AG09309 (cell line): ENCODE results near the gene TRPV2.
"Not testable (repeated sequence)": the region's sequence is repeated elsewhere in the genome, so short reads cannot be mapped to it uniquely, and the experiment has no call there.

Experiments used
- DNase-seq: peaks from one replicate; pipeline ENCODE4 v3.0.0-alpha.2; 2010; ENCODE audit warnings: low read depth
- H3K4me3 ChIP-seq: 2 replicates; pipeline ENCODE4 v1.5.1; 2011; ENCODE audit warnings: mild to moderate bottlenecking, low read depth, low read length, moderate library complexity; ENCODE audit not compliant: control insufficient read depth
- TF ChIP-seq, protein P1 (sequence below): IDR thresholded peaks from 2 replicates; pipeline ENCODE4 v1.5.1; 2011; ENCODE audit warnings: mild to moderate bottlenecking, low read depth, low read length, inconsistent platforms; ENCODE audit not compliant: insufficient read depth, control insufficient read depth; ENCODE audit errors: missing control alignments

Gene TRPV2

DNA sequence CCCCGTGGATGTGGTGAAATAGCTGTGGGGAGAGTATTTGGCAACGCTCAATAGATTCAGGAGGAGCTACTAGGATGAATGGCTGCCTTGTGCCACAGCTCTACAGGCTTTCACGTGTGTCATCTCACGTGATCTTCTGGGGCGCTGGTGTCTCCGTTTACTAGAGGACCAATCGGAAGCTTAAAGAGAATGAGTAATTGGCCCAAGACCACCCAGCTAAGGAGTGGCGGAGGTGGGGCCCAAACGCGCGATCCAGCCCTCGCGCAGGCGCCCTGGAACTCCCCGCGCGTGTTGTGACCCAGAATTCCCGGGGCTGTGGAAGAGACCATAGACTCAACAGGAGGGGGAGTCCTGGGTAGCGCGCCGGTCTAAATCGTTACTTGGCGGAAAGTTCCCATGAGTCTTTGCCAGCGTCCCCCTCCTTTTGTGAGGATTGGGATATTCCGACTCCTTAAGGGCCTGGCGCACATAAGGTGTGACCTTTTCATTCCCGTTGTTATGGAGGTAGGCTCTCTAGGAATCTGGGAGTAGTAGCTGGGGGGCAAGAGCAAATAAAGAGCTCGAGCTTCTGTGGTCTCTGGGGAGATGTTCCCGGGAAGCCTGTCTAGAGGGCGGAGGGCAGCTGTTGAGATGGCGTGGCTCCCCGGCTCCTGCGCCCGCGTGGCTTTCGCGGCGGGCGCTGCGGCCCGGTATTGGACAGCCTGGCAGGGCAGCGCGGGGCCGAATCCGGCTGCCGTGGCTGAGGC is 23.4 kb downstream of the TRPV2 start:
- TF ChIP-seq, protein P1, sequence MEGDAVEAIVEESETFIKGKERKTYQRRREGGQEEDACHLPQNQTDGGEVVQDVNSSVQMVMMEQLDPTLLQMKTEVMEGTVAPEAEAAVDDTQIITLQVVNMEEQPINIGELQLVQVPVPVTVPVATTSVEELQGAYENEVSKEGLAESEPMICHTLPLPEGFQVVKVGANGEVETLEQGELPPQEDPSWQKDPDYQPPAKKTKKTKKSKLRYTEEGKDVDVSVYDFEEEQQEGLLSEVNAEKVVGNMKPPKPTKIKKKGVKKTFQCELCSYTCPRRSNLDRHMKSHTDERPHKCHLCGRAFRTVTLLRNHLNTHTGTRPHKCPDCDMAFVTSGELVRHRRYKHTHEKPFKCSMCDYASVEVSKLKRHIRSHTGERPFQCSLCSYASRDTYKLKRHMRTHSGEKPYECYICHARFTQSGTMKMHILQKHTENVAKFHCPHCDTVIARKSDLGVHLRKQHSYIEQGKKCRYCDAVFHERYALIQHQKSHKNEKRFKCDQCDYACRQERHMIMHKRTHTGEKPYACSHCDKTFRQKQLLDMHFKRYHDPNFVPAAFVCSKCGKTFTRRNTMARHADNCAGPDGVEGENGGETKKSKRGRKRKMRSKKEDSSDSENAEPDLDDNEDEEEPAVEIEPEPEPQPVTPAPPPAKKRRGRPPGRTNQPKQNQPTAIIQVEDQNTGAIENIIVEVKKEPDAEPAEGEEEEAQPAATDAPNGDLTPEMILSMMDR = no peak
- peak; percentile 99 for DNase-seq
- H3K4me3 ChIP-seq = peak overlapping the region; percentile 88

DNA sequence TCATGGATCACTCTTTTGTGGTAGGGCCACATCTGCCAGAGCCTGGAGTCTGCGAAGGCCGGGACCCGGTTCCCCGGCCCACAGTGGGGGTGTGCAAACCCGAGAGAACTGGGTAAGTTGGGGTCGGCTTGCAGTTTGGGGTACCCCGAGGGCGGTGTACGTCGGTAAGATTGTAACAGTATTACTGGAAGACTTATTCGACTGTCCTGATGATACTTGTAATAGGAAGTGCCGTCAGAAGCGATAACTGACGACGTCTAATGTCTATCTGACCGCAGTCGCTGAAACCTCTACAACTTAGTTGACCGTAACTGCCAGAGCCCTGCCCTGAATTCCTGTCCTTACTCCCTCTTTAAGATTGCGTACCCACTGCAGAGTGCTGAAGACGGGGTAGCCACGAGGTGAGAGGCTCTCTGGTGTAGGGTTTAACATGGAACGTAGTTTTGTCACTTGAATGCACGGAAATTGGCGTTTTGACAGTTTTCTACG is 24.0 kb downstream of the TRPV2 start:
- DNase-seq = no peak
- TF ChIP-seq, protein P1 = no peak
- peak overlapping the region; percentile 88 for H3K4me3 ChIP-seq

DNA sequence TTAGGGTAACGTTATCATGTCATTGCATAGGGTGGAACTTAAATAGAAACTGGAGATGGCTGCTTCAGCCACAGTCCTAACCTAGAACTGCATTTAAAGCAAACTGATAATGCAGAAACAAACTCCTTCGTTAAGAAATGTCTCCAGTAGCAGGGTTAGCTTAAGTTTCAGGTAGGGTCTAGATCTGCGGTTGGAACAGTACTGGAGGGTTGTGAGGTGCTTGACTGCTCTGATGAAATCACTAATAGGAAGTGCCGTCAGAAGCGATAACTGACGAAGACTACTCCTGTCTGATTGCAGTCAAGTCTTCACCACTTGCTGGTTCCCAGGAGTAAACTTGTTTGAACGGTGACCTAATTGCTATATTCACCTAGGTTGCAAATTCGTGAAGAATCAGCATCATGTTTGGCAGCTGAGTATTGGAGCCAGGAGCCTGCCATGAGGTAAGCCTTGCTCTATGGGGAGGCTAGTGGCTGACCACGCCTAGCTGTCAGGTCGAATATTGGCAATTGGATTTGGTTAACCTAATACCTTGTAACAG is 24.5 kb downstream of the TRPV2 start:
- peak overlapping the region; percentile 88 for H3K4me3 ChIP-seq
- DNase-seq = no peak
- TF ChIP-seq, protein P1 = no peak

DNA sequence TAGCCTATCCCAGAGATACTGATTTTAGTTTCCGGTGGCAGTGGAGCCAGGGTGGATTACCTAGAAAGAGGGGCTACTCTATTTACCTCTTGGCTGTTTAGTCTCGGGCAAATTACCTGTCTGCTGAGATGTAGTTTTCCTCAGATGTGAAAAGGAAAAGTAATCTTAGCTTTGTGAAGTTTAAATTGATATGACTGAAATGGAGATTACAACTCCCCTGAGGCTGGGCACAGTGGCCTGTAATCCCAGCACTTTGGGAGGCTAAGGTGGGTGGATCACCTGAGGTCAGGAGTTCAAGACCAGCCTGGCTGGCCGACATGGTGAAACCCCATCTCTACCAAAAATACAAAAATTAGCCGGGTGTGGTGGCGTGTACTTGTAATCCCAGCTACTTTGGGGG is 25.0 kb downstream of the TRPV2 start:
- DNase-seq = not testable (repeated sequence)
- H3K4me3 ChIP-seq = peak overlapping the region; percentile 88

DNA sequence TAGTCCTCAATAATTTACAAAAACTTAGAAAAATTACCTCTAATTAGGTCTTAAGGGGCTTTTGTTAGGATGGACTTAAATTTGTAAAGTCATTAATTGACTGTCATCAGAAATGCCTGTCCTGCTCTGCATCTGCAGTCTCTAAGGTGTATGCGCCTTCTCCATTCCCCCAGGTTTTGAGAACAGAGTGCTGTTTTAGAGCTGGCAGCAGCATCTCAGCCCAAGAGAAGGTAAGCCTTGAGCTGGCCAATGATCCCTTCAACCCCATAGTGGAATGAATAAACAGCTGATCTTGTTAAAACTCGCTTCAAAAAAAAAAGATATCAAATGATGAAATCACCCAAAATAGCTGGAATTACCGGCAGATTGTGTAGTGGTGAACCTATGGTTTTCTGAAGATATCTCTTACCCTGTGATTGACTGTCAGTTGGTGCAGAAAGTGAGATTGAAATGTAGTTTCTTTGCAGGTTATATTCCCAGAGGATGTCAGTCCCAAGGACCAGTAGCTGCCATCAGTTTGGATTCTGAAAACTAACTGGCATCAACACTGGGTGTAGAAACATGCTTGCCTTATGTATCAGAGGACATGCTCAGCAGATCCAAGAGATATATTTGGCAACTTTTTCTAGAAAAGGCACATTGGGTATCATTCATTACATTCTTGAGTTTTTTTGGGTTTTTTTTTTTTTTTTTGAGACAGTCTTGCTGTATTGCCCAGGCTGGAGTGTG is 25.7 kb downstream of the TRPV2 start:
- DNase-seq = no peak
- TF ChIP-seq, protein P1 = no peak
- H3K4me3 ChIP-seq = no peak overlapping the region

DNA sequence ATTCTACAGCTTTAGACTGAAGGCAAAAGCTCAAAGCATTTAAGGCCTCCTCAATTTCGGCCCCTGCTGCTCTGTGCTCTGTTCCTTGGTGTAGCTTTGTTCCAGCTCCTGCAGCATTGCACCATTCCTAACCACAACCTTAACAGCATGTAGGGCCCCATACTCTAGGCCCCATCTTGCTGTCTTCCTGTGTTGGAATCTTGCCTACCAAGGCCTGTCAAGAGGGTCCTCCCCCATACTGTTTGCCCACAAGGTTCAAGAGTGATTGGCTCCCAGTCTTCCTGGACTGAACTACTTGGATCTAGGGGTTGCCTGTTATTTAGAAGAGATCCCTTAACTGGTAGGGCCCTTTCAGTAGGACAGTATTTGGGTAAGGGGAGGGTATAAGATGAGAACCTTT is 26.8 kb downstream of the TRPV2 start:
- TF ChIP-seq, protein P1 = no peak
- no peak for DNase-seq
- no peak overlapping the region for H3K4me3 ChIP-seq
